Prostate gland (tissue), 2 donors: Measurements from ENCODE around the gene BTAF1. TPM values are rescaled to one million over a fixed set of nuclear protein-coding genes. Genes with fewer than 3 reads are reported as not detected.

ENCODE experiments used
- DNase-seq: peaks from one replicate; pipeline ENCODE4 v3.0.0-alpha.2; 2019; ENCODE audit warnings: low spot score
- H3K27ac ChIP-seq, 2 donors: fragments of 200-600 bp; sonication (generic); 2 replicates each; pipeline ENCODE4 v1.5.1; 2017 to 2019
- H3K27me3 ChIP-seq: fragments of 200-600 bp; sonication (generic); replicated peaks from 2 replicates; pipeline ENCODE4 v1.5.1; 2019; ENCODE audit not compliant: insufficient read depth
- H3K36me3 ChIP-seq, 2 donors: fragments of 200-600 bp; sonication (generic); 1 replicate in 1 of 2; 2 replicates in 1 of 2; pipeline versions ENCODE4 v1.5.1 to v1.8.1; 2017 to 2019
- H3K4me1 ChIP-seq: fragments of 200-600 bp; sonication (generic); replicated peaks from 2 replicates; pipeline ENCODE4 v1.5.1; 2019
- H3K4me3 ChIP-seq, 2 donors: fragments of 200-600 bp; sonication (generic); 2 replicates each; pipeline ENCODE4 v1.5.1; 2017 to 2019
- H3K9me3 ChIP-seq: fragments of 200-600 bp; sonication (generic); 2 replicates; pipeline ENCODE4 v1.5.1; 2017
- CTCF ChIP-seq, 4 experiments: fragments of 200-600 bp in 2 of 4; fragments of 450-650 bp in 2 of 4; sonication (generic) in 2 of 4; IDR thresholded peaks; 1 replicate in 3 of 4; 2 replicates in 1 of 4; pipeline ENCODE4 v1.5.1; 2016 to 2019; ENCODE audit warnings: antibody characterized with exemption in 4 of 4, mild to moderate bottlenecking in 2 of 4, moderate library complexity in 2 of 4
- POLR2A ChIP-seq: fragments of 450-650 bp; IDR thresholded peaks from one replicate; pipeline ENCODE4 v1.6.1; 2016; ENCODE audit warnings: antibody characterized with exemption, mild to moderate bottlenecking
- POLR2AphosphoS5 ChIP-seq: sonication (generic); formaldehyde crosslinking; IDR thresholded peaks from one replicate; pipeline ENCODE4 v1.6.1; 2017; ENCODE audit warnings: antibody characterized with exemption
- WGBS: methylation state at CpG from one replicate; pipeline ENCODE4 v1.1.5; 2018; 5-methylcytosine and 5-hydroxymethylcytosine counted together
- intact Hi-C: fragments of 100-400 bp; cut with DNase I; formaldehyde crosslinking; loops from one replicate; pipeline ENCODE4 v1.14.2; 2022
- total RNA-seq, 2 donors: library from RNA; depleted of rRNA; stranded (reverse); fragments of >200 nt; gene quantifications; one replicate each; pipeline ENCODE4 v1.1.0, GENCODE V29; 2016

BTAF1 gene
- total RNA-seq, 2 donors from 2014 or later, result 31.2 to 43.2 TPM

GRCh38 chr10:92001995-92002394 is 78.4 kb downstream of the BTAF1 start:
- intact Hi-C loops, result no loop called here
- Histone ChIP-seq H3K27ac (no peak overlapping the region), H3K4me1 (no peaks in the 10 kb centered on the region), H3K4me3 (no peak overlapping the region), H3K27me3 (no peaks in the 10 kb centered on the region), H3K9me3 (no peaks in the 10 kb centered on the region), H3K36me3 (no peaks in the 10 kb centered on the region)
- no peak for DNase-seq
- WGBS, result 99% methylated on average over 2 of the region's 2 CpGs
- TF ChIP-seq POLR2AphosphoS5 (no peak), POLR2A (no peak), CTCF (IDR thresholded peaks at IDR 0.05) (no peak)

DNA sequence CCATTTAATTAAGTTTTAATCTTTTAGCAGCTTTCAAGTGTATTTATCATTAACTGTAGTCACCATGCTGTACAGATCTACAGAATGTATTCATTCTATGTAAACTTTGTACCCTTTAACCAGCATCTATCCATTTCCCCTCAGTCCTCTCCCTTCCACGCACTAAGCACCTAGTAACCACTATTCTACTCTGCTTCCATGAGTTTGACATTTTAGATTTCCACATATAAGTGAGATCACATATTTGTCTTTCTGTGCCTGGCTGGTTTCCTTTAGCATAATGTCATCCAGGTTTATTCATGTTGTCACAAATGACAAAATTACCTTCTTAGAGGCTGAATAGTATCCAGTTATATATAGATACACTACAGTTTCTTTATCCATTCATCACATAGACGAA is 79.7 kb downstream of the BTAF1 start:
- intact Hi-C loops, result no loop called here
- TF ChIP-seq POLR2AphosphoS5, result no peak
- TF ChIP-seq CTCF (IDR thresholded peaks at IDR 0.05), result no peak
- no peak for TF ChIP-seq POLR2A
- H3K36me3 ChIP-seq, result no peaks in the 10 kb centered on the region
- no peaks in the 10 kb centered on the region for H3K27me3 ChIP-seq
- no peaks in the 10 kb centered on the region for H3K4me1 ChIP-seq
- WGBS, result 85% methylated on average over 2 of the region's 2 CpGs
- H3K9me3 ChIP-seq, result no peaks in the 10 kb centered on the region
- no peak for DNase-seq
- H3K4me3 ChIP-seq, result no peak overlapping the region
- H3K27ac ChIP-seq, result no peak overlapping the region

- intact Hi-C loops, result no loop called here
- 96% methylated on average over 1 of the region's 1 CpG for WGBS
- DNase-seq, result no peak
- no peak overlapping the region for H3K4me3 ChIP-seq
- no peaks in the 10 kb centered on the region for H3K27me3 ChIP-seq
- H3K27ac ChIP-seq, result no peak overlapping the region
- H3K4me1 ChIP-seq, result no peaks in the 10 kb centered on the region
- TF ChIP-seq CTCF (IDR thresholded peaks at IDR 0.05) (no peak), POLR2A (no peak), POLR2AphosphoS5 (no peak)
- no peaks in the 10 kb centered on the region for H3K36me3 ChIP-seq
- no peaks in the 10 kb centered on the region for H3K9me3 ChIP-seq
Measured at GRCh38 chr10:92005978-92006377, 82.4 kb downstream of the BTAF1 start.

DNA sequence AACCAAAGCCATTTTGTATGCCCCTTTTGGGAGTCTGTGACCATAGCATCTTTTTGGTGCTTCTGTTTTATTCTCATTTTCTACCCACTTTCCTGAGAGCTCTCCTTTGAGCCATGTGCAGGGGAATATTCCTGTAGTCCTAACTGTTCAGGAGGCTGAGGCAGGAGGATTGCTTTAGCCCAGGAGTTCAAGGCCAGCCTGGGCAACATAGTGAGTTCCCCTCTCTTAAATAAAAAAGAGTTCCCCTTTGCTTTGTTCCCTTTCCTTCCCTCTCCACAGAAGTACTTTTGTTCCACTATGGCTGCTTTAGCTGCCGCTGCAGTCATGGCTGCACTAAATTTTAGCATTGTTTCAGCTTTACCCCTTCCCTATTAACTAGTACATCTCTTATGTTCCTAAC is 85.9 kb downstream of the BTAF1 start:
- WGBS, result 94% methylated on average over 1 of the region's 1 CpG
- no peaks in the 10 kb centered on the region for H3K4me1 ChIP-seq
- no peaks in the 10 kb centered on the region for H3K9me3 ChIP-seq
- H3K27ac ChIP-seq, result no peak overlapping the region
- H3K4me3 ChIP-seq, result no peak overlapping the region
- no peaks in the 10 kb centered on the region for H3K27me3 ChIP-seq
- no peak for TF ChIP-seq POLR2AphosphoS5
- TF ChIP-seq CTCF (IDR thresholded peaks at IDR 0.05), result no peak
- no peak for TF ChIP-seq POLR2A
- H3K36me3 ChIP-seq, result no peaks in the 10 kb centered on the region
- no peak for DNase-seq
- intact Hi-C loops, result no loop called here

GRCh38 chr10:92010047-92010735 is 86.6 kb downstream of the BTAF1 start:
- no peak for DNase-seq
- no peaks in the 10 kb centered on the region for H3K36me3 ChIP-seq
- no peak overlapping the region for H3K4me3 ChIP-seq
- H3K27me3 ChIP-seq, result no peaks in the 10 kb centered on the region
- no peaks in the 10 kb centered on the region for H3K9me3 ChIP-seq
- H3K27ac ChIP-seq, result no peak overlapping the region
- TF ChIP-seq CTCF (IDR thresholded peaks at IDR 0.05) (no peak), POLR2AphosphoS5 (no peak), POLR2A (no peak)
- intact Hi-C loops, result no loop called here
- no peaks in the 10 kb centered on the region for H3K4me1 ChIP-seq
